Measurements from ENCODE around the gene ADGRF4.

DNA sequence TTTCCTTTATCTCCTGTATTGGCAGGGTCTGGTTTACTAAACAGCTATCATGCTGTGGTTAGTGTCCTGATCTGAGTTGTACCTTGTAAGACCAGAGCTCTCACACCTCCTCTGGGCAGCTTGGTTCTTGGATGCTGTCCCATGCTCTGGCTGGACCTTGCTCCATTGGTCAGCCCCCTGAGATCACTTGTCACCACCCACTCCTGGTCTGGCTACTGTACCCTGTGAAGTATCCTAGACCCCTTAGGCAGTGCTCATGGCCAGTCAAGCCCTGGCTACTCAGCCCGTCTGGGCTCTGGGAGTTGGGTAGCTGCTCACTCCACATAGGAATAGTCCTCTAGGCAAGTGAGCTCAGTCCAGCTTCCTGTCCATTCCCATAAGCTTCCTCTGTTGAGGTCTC lies 31.1 kb downstream of the ADGRF4 start:
- TF ChIP-seq POLR2A (IDR thresholded peaks at IDR 0.05; ENCODE audit: low read depth, low read length) (no peak), POLR2AphosphoS5 (IDR thresholded peaks at IDR 0.05; ENCODE audit: low read depth, low read length) (no peak)
